HepG2 (cell line): ENCODE measurements around the gene DHX16. TPM values are rescaled to one million over a fixed set of nuclear protein-coding genes. Genes with fewer than 3 reads are reported as not detected.
A peak's percentile ranks its signal among the peaks of the same experiment; 100 is the strongest.

ENCODE experiments used
- CAMTA2 ChIP-seq: sonication (generic); formaldehyde crosslinking; IDR thresholded peaks from 2 replicates; pipeline ENCODE4 v1.4.0; 2020; ENCODE audit warnings: mild to moderate bottlenecking, missing genetic modification reagents, borderline replicate concordance
- EED ChIP-seq: sonication (generic); formaldehyde crosslinking; IDR thresholded peaks from 2 replicates; pipeline ENCODE4 v1.5.0; 2020; ENCODE audit warnings: mild to moderate bottlenecking, missing genetic modification reagents
- FLYWCH1 ChIP-seq: sonication (generic); formaldehyde crosslinking; IDR thresholded peaks from 2 replicates; pipeline ENCODE4 v1.8.1; 2023; ENCODE audit warnings: mild to moderate bottlenecking, missing genetic modification reagents
- GABPB1 ChIP-seq: IDR thresholded peaks from 2 replicates; pipeline ENCODE4 v1.6.1; 2016; ENCODE audit warnings: mild to moderate bottlenecking, missing genetic modification reagents, moderate library complexity, missing compliant biosample characterization
- GRHL1 ChIP-seq: sonication (generic); formaldehyde crosslinking; conservative IDR thresholded peaks from 2 replicates; pipeline ENCODE4 v1.8.0; 2022; ENCODE audit warnings: missing genetic modification reagents
- HNF1B ChIP-seq: sonication (generic); formaldehyde crosslinking; IDR thresholded peaks from 2 replicates; pipeline ENCODE4 v1.5.1; 2020; ENCODE audit warnings: mild to moderate bottlenecking, moderate library complexity, missing genetic modification reagents
- HOMEZ ChIP-seq: IDR thresholded peaks from 2 replicates; pipeline ENCODE4 v1.6.1; 2016; ENCODE audit warnings: low read depth
- KMT2B ChIP-seq: IDR thresholded peaks from 2 replicates; pipeline ENCODE4 v1.6.1; 2016; ENCODE audit warnings: missing genetic modification reagents, missing compliant biosample characterization
- YEATS2 ChIP-seq: sonication (generic); formaldehyde crosslinking; IDR thresholded peaks from 2 replicates; pipeline ENCODE4 v1.4.0; 2020; ENCODE audit warnings: missing genetic modification reagents, borderline replicate concordance
- ZNF317 ChIP-seq: sonication (generic); formaldehyde crosslinking; IDR thresholded peaks from 2 replicates; pipeline ENCODE4 v1.5.0; 2020; ENCODE audit warnings: mild to moderate bottlenecking, missing genetic modification reagents
- ZNF318 ChIP-seq: sonication (generic); formaldehyde crosslinking; IDR thresholded peaks from 2 replicates; pipeline ENCODE4 v1.4.0; 2020; ENCODE audit warnings: mild to moderate bottlenecking, missing genetic modification reagents
- ZNF34 ChIP-seq: sonication (generic); formaldehyde crosslinking; IDR thresholded peaks from 2 replicates; pipeline ENCODE4 v1.4.0; 2020; ENCODE audit warnings: mild to moderate bottlenecking, missing genetic modification reagents, borderline replicate concordance
- ZNF362 ChIP-seq: sonication (generic); formaldehyde crosslinking; IDR thresholded peaks from 2 replicates; pipeline ENCODE4 v1.4.0; 2020; ENCODE audit warnings: missing genetic modification reagents, mild to moderate bottlenecking, borderline replicate concordance
- polyA plus RNA-seq, 8 experiments: library from polyadenylated mRNA; depleted of rRNA in 3 of 8; stranded (reverse) in 7 of 8; unstranded in 1 of 8; fragments of >200 nt; fragmentation: Illumina TruSeq in 4 of 8; extraction: Trizol in 4 of 8; gene quantifications; 2 replicates each; pipeline versions ENCODE4 v1.2.1 to v1.2.3, GENCODE V29; 2011 to 2016; ENCODE audit warnings: low read depth in 4 of 8, missing spikeins in 1 of 8, mixed read lengths in 1 of 8; ENCODE audit not compliant: insufficient read depth in 1 of 8
- total RNA-seq, 5 experiments: library from RNA; depleted of rRNA; stranded (reverse); fragments of >200 nt; fragmentation: Illumina TruSeq; extraction: Trizol; gene quantifications; 2 replicates each; pipeline ENCODE4 v1.2.3, GENCODE V29; 2016; ENCODE audit warnings: low read depth in 1 of 5

The DHX16 gene
- total and polyA plus RNA-seq, 2 of the 13 experiments (the other 11 are each of a cell fraction or from before 2014, with no cell fraction given): 57.0 to 58.5 TPM

- TF ChIP-seq ZNF318 (CRISPR knock-in tag) (0 out of 2 replicates have a peak, but pooled peaks have one; percentile 29), ZNF34 (CRISPR knock-in tag) (peak; percentile 63; the same call in 1 of the 2 replicates), HOMEZ (peak; percentile 95), YEATS2 (peak; percentile 99), FLYWCH1 (no peak; the same call in none of the 2 replicates), ZNF362 (CRISPR knock-in tag) (peak; percentile 80; the same call in 1 of the 2 replicates), CAMTA2 (peak; percentile 75; the same call in 1 of the 2 replicates), HNF1B (CRISPR knock-in tag) (peak; percentile 90), GRHL1 (no peak), KMT2B (CRISPR knock-in tag) (peak; percentile 95), ZNF317 (peak; percentile 62; the same call in 1 of the 2 replicates), GABPB1 (CRISPR knock-in tag) (peak; percentile 92), EED (CRISPR knock-in tag) (peak; percentile 52; the same call in 1 of the 2 replicates)
Observed at GRCh38 chr6:30717129-30717844, 44.5 kb upstream of the DHX16 start, which contains the start of gene MDC1 (continued).
